ENCODE measurements around the gene DKC1. TPM values are rescaled to one million over a fixed set of nuclear protein-coding genes. Genes with fewer than 3 reads are reported as not detected.

DKC1 gene
- total and polyA plus RNA-seq, 2 of the 4 experiments (the other 2 are of a cell fraction) = 49.9 to 63.8 TPM

DNA sequence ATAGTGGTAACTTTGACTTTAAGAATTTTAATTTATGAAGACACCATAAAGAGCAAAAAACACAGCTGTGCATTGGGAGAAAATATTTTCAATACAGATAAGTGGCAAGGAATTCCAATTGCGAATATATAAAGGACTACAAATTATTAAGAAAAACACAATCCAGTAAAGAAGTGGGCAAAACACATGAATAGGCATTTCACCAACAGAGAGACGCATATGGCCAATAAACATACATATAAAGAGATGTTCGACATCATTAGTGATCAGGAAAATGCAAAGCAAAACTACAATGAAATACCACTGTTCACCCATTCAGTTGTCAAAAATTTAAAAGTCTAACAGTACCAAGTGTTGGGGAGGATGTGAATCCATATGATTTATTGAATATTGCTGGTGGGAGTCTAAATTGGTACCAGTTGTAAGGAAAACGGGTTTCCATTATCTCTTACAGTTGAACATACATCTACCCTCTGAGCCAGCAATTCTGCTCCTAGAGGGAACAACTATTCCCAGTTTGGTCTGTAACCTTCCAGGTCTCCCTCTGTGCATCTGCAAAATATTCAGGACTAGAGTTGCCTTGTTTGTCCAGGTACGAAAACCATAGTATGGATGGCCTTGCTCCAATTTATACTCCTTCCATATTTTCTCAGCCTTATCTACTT is 44.3 kb downstream of the DKC1 start:
- POLR2A ChIA-PET (ENCODE audit: unreplicated experiment) = no interaction called here

More for the DNA sequence above, 44.3 kb downstream of the DKC1 start:
- Histone ChIP-seq H3K27me3 (ENCODE audit: control insufficient read depth, insufficient read depth, low read length) (no peaks in the 10 kb centered on the region), H2BK5ac (ENCODE audit: low read depth, low read length, poor library complexity, severe bottlenecking) (no peak overlapping the region), H3K4ac (ENCODE audit: low read depth, low read length) (no peak overlapping the region), H3K18ac (ENCODE audit: low read depth, low read length) (no peak overlapping the region), H4K5ac (ENCODE audit: low read depth, low read length) (no peak overlapping the region), H4K20me1 (ENCODE audit: insufficient read depth, low read length) (no peaks in the 10 kb centered on the region), H2AK5ac (ENCODE audit: low read depth, low read length) (no peak overlapping the region), H2BK15ac (ENCODE audit: low read depth, low read length) (no peak overlapping the region), H3K9me3 (ENCODE audit: control insufficient read depth, insufficient read depth, low read length) (no peaks in the 10 kb centered on the region), H2BK120ac (ENCODE audit: low read depth, low read length) (no peak overlapping the region), H3K56ac (ENCODE audit: extremely low read depth, insufficient read depth, low read length) (no peak overlapping the region), H3K9me1 (ENCODE audit: insufficient read depth, low read length) (peaks cover 3% of the 10 kb centered on the region), H3K23ac (ENCODE audit: low read depth, low read length) (no peak overlapping the region), H2AK9ac (replicated peaks; ENCODE audit: low read depth, low read length, poor library complexity) (no peak overlapping the region), H3K14ac (replicated peaks; ENCODE audit: low read depth, low read length) (no peak overlapping the region), H3K4me2 (ENCODE audit: low read depth, low read length) (no peak overlapping the region), H2BK20ac (ENCODE audit: low read depth, low read length) (no peak overlapping the region), H2AFZ (replicated peaks; ENCODE audit: low read length, poor library complexity) (no peak overlapping the region), H4K8ac (ENCODE audit: low read depth in 2 of 2, low read length in 2 of 2) (no peak overlapping the region), H3K4me1 (ENCODE audit: control insufficient read depth, insufficient read depth, low read length) (peaks cover 6% of the 10 kb centered on the region), H3K4me3 (ENCODE audit: insufficient read depth, low read depth, low read length) (no peak overlapping the region), H3K79me1 (ENCODE audit: low read depth in 1 of 2, low read length in 2 of 2) (peaks cover 12 to 17% of the 10 kb centered on the region in 2 experiments), H4K91ac (ENCODE audit: insufficient read depth, low read depth, low read length) (no peak overlapping the region), H3K27ac (ENCODE audit: insufficient read depth, low read length) (no peak overlapping the region), H3K36me3 (ENCODE audit: control insufficient read depth, insufficient read depth, low read length) (no peaks in the 10 kb centered on the region), H3K9ac (ENCODE audit: low read depth, low read length) (no peak overlapping the region)
- dilution Hi-C loops (cut with HindIII; ENCODE audit: low sequenced_read_pairs, unreplicated experiment) = no loop called here
- no TSS peak for BruUV-seq (replicated peaks)
- intact Hi-C loops (cut with micrococcal nuclease) = no loop called here
- 88% methylated on average over 1 of the region's 5 CpGs; no CpG with 5 or more reads in 1 of the 2 experiments for WGBS, 2 experiments (ENCODE audit: extremely low coverage in 2 of 2, insufficient read length in 1 of 2)
- ATAC-seq (ENCODE audit: low read depth) = no peak
- no peak for TF ChIP-seq MXI1 (IDR thresholded peaks at IDR 0.05; ENCODE audit: borderline replicate concordance, low read depth, low read length)
- no peak for TF ChIP-seq BHLHE40 (IDR thresholded peaks at IDR 0.05; ENCODE audit: low read depth, low read length)
- TF ChIP-seq FOS (IDR thresholded peaks at IDR 0.05; ENCODE audit: low read depth, low read length) = no peak
- TF ChIP-seq, protein P1, sequence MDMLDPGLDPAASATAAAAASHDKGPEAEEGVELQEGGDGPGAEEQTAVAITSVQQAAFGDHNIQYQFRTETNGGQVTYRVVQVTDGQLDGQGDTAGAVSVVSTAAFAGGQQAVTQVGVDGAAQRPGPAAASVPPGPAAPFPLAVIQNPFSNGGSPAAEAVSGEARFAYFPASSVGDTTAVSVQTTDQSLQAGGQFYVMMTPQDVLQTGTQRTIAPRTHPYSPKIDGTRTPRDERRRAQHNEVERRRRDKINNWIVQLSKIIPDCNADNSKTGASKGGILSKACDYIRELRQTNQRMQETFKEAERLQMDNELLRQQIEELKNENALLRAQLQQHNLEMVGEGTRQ (IDR thresholded peaks at IDR 0.05; ENCODE audit: low read depth, low read length) = no peak
- TF ChIP-seq POLR2A (IDR thresholded peaks at IDR 0.05; ENCODE audit: low read depth, low read length) = no peak
- TF ChIP-seq, protein P2, sequence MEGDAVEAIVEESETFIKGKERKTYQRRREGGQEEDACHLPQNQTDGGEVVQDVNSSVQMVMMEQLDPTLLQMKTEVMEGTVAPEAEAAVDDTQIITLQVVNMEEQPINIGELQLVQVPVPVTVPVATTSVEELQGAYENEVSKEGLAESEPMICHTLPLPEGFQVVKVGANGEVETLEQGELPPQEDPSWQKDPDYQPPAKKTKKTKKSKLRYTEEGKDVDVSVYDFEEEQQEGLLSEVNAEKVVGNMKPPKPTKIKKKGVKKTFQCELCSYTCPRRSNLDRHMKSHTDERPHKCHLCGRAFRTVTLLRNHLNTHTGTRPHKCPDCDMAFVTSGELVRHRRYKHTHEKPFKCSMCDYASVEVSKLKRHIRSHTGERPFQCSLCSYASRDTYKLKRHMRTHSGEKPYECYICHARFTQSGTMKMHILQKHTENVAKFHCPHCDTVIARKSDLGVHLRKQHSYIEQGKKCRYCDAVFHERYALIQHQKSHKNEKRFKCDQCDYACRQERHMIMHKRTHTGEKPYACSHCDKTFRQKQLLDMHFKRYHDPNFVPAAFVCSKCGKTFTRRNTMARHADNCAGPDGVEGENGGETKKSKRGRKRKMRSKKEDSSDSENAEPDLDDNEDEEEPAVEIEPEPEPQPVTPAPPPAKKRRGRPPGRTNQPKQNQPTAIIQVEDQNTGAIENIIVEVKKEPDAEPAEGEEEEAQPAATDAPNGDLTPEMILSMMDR (conservative IDR thresholded peaks at IDR 0.05; ENCODE audit: low read depth, low read length) = no peak
- TF ChIP-seq MAFK (IDR thresholded peaks at IDR 0.05; ENCODE audit: low read depth, low read length) = no peak
- no peak for TF ChIP-seq MAZ (IDR thresholded peaks at IDR 0.05; ENCODE audit: borderline replicate concordance, low read depth, low read length)
- TF ChIP-seq CEBPB (IDR thresholded peaks at IDR 0.05; ENCODE audit: low read depth, low read length) = no peak
- no peak for TF ChIP-seq RFX5 (IDR thresholded peaks at IDR 0.05; ENCODE audit: low read depth, low read length)
- no peak for TF ChIP-seq RAD21 (IDR thresholded peaks at IDR 0.05; ENCODE audit: low read length)
- no peak for TF ChIP-seq NFE2L2 (IDR thresholded peaks at IDR 0.05; ENCODE audit: low read depth, low read length)
- TF ChIP-seq, protein P3, sequence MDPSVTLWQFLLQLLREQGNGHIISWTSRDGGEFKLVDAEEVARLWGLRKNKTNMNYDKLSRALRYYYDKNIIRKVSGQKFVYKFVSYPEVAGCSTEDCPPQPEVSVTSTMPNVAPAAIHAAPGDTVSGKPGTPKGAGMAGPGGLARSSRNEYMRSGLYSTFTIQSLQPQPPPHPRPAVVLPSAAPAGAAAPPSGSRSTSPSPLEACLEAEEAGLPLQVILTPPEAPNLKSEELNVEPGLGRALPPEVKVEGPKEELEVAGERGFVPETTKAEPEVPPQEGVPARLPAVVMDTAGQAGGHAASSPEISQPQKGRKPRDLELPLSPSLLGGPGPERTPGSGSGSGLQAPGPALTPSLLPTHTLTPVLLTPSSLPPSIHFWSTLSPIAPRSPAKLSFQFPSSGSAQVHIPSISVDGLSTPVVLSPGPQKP (IDR thresholded peaks at IDR 0.05; ENCODE audit: borderline replicate concordance, low read depth, low read length) = no peak
- TF ChIP-seq CHD1 (IDR thresholded peaks at IDR 0.05; ENCODE audit: low read depth, low read length) = no peak
- no peak for TF ChIP-seq SMC3 (IDR thresholded peaks at IDR 0.05; ENCODE audit: low read depth, low read length)
- TF ChIP-seq RCOR1 (IDR thresholded peaks at IDR 0.05; ENCODE audit: insufficient replicate concordance, low read length) = no peak
- DNase-seq = no peak
- CTCF ChIA-PET = no interaction called here
- in situ Hi-C loops (cut with MboI; ENCODE audit: low sequenced_read_pairs) = no loop called here
